Erythroblast (primary cell): ENCODE measurements around the gene CSMD2.

ENCODE experiments used
- DNase-seq, 2 experiments: peaks; one replicate each; lab custom pipeline; 2025; lab: John Stamatoyannopoulos, UW
- GATA1 ChIP-seq: IDR thresholded peaks from 2 replicates; pipeline ENCODE4 v1.6.1; 2011; ENCODE audit warnings: low read depth, mild to moderate bottlenecking, control low read depth, low read length, moderate library complexity
- POLR2A ChIP-seq: IDR thresholded peaks from 2 replicates; pipeline ENCODE4 v1.6.1; 2011; ENCODE audit warnings: mild to moderate bottlenecking, low read length

The CSMD2 gene

GRCh38 chr1:33768106-33768505, 396.9 kb downstream of the CSMD2 start:
- no peak for TF ChIP-seq POLR2A

GRCh38 chr1:33764149-33764548, 400.9 kb downstream of the CSMD2 start:
- TF ChIP-seq POLR2A, result no peak
- TF ChIP-seq GATA1, result no peak
- no peak for DNase-seq

More at GRCh38 chr1:33768106-33768505, 396.9 kb downstream of the CSMD2 start:
- DNase-seq, result no peak

GRCh38 chr1:33763406-33763805, 401.6 kb downstream of the CSMD2 start:
- TF ChIP-seq GATA1 (no peak), POLR2A (no peak)
- no peak for DNase-seq

GRCh38 chr1:33762962-33763361, 402.1 kb downstream of the CSMD2 start:
- DNase-seq, result no peak
- TF ChIP-seq POLR2A, result no peak
- no peak for TF ChIP-seq GATA1

- no peak for DNase-seq
- TF ChIP-seq GATA1 (no peak), POLR2A (no peak)
Observed at GRCh38 chr1:33762109-33762830, 402.8 kb downstream of the CSMD2 start.

GRCh38 chr1:33758698-33759097, 406.3 kb downstream of the CSMD2 start:
- DNase-seq, result no peak
- TF ChIP-seq GATA1 (no peak), POLR2A (no peak)

GRCh38 chr1:33753087-33753856, 411.8 kb downstream of the CSMD2 start:
- no peak for DNase-seq
- TF ChIP-seq POLR2A (no peak), GATA1 (no peak)

GRCh38 chr1:33745942-33746341, 419.1 kb downstream of the CSMD2 start:
- no peak for TF ChIP-seq GATA1
- TF ChIP-seq POLR2A, result no peak
- DNase-seq, result no peak

GRCh38 chr1:33743221-33743998, 421.6 kb downstream of the CSMD2 start:
- no peak for TF ChIP-seq POLR2A
- no peak for TF ChIP-seq GATA1
- DNase-seq, result no peak

GRCh38 chr1:33742663-33743062, 422.4 kb downstream of the CSMD2 start:
- TF ChIP-seq POLR2A (no peak), GATA1 (no peak)
- DNase-seq, result no peak

GRCh38 chr1:33741749-33742148, 423.3 kb downstream of the CSMD2 start:
- DNase-seq, result no peak
- no peak for TF ChIP-seq POLR2A
- TF ChIP-seq GATA1, result no peak

- TF ChIP-seq GATA1 (no peak), POLR2A (no peak)
Observed at GRCh38 chr1:33740040-33740744, 424.8 kb downstream of the CSMD2 start.

GRCh38 chr1:33738976-33739375, 426.1 kb downstream of the CSMD2 start:
- DNase-seq, result no peak
- TF ChIP-seq GATA1, result no peak
- no peak for TF ChIP-seq POLR2A

More at GRCh38 chr1:33740040-33740744, 424.8 kb downstream of the CSMD2 start:
- no peak for DNase-seq
